Neural crest cell (in vitro differentiated cells): ENCODE data around the gene HPD. TPM values are rescaled to one million over a fixed set of nuclear protein-coding genes. Genes with fewer than 3 reads are reported as not detected.
A peak's percentile ranks its signal among the peaks of the same experiment; 100 is the strongest.
"Not testable (repeated sequence)": the region's sequence is repeated elsewhere in the genome, so short reads cannot be mapped to it uniquely, and the experiment has no call there.

Source experiments
- DNase-seq: peaks from one replicate; pipeline ENCODE4 v3.0.0; 2021; ENCODE audit warnings: low read depth, mixed read lengths, low spot score
- H3K27ac Mint-ChIP-seq: one replicate; pipeline ENCODE4 v1.8.0; 2021; ENCODE audit warnings: mild to moderate bottlenecking, mixed read lengths; ENCODE audit not compliant: unreplicated experiment
- H3K27me3 Mint-ChIP-seq: 2 replicates; pipeline ENCODE4 v1.8.0; 2021; ENCODE audit warnings: low read depth, mild to moderate bottlenecking, mixed read lengths
- H3K36me3 Mint-ChIP-seq: 2 replicates; pipeline ENCODE4 v1.8.0; 2021; ENCODE audit warnings: low read depth, mild to moderate bottlenecking, mixed read lengths
- H3K4me1 Mint-ChIP-seq: 2 replicates; pipeline ENCODE4 v1.8.0; 2021; ENCODE audit warnings: mixed read lengths
- H3K4me3 Mint-ChIP-seq: one replicate; pipeline ENCODE4 v1.8.0; 2021; ENCODE audit warnings: mild to moderate bottlenecking, mixed read lengths
- H3K9me3 Mint-ChIP-seq: 2 replicates; pipeline ENCODE4 v1.8.0; 2021; ENCODE audit warnings: mixed read lengths
- CTCF ChIP-seq: fragments of 200-600 bp; sonication (generic); conservative IDR thresholded peaks from 2 replicates; pipeline ENCODE4 v1.5.0; 2021; ENCODE audit warnings: antibody characterized with exemption, mild to moderate bottlenecking
- total RNA-seq: library from RNA; stranded (reverse); gene quantifications from 2 replicates; pipeline ENCODE4 v1.2.1, GENCODE V29; 2021

Gene HPD
- total RNA-seq, 1 donor from 2014 or later: 0.21 TPM

GRCh38 chr12:121888478-121889273 lies 30.0 kb upstream of the HPD start, which contains the start of gene PSMD9:
Gene PSMD9, plus strand, starts transcription at chr12:121888790. Its CDS starts 67 bp downstream, at chr12:121888857.
- H3K27ac Mint-ChIP-seq: peak within 1 kb of the TSS; percentile 99
- peak; percentile 74 for TF ChIP-seq CTCF
- peaks cover 3% of the 10 kb centered on the region for H3K9me3 Mint-ChIP-seq
- H3K27me3 Mint-ChIP-seq: peaks cover 6% of the 10 kb centered on the region
- H3K4me1 Mint-ChIP-seq: peaks cover 32% of the 10 kb centered on the region
- no peaks in the 10 kb centered on the region for H3K36me3 Mint-ChIP-seq
- peak within 1 kb of the TSS; percentile 99 for H3K4me3 Mint-ChIP-seq
- DNase-seq: peak; percentile 99

DNA sequence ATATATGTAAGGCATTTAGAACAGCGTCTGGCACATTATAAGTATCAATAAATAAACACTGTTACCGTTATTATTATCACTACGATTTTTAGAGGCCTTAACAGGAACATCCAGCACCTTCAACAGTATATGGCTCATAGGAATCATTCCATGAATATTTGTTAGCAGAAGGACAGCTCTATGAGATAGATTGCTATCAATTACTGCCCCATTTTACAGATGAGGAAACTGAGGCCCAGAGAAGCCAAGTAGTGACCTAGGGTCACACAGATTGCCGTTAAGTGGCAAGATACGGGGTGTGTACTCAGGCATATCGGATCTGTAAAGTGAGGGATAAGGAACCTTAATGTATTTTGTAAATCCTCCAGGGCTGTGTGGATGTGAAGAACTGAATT lies 29.4 kb upstream of the HPD start:
- peaks cover 12% of the 10 kb centered on the region for H3K27me3 Mint-ChIP-seq
- peaks cover 3% of the 10 kb centered on the region for H3K9me3 Mint-ChIP-seq
- peak; percentile 48 for TF ChIP-seq CTCF
- H3K4me3 Mint-ChIP-seq: peak overlapping the region; percentile 99
- no peak for DNase-seq
- peak overlapping the region; percentile 99 for H3K27ac Mint-ChIP-seq
- H3K4me1 Mint-ChIP-seq: peaks cover 28% of the 10 kb centered on the region
- H3K36me3 Mint-ChIP-seq: no peaks in the 10 kb centered on the region

GRCh38 chr12:121885129-121885528 lies 26.5 kb upstream of the HPD start:
- not testable (repeated sequence) for H3K9me3 Mint-ChIP-seq, H3K36me3 Mint-ChIP-seq, H3K27ac Mint-ChIP-seq, DNase-seq, H3K4me3 Mint-ChIP-seq
- Mint-ChIP-seq H3K4me1 (peaks cover 20% of the 10 kb centered on the region), H3K27me3 (peaks cover 18% of the 10 kb centered on the region)

DNA sequence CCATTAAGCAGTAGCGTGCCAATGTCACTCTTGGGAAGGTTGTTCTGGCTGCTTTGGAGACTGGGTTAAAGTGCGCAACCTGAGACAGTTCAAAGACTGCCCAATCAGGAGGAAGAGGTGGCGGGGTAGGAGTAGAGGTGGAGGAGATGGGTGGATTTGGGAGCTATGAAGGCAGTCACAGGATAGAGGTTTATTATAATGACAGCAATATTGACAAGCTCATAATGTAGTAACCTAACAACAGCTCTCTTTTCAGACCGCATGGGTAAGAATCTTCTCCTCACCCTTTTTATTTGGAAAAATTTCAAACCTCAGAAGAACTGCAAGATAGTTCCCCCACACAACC lies 24.6 kb upstream of the HPD start:
- peaks cover 16% of the 10 kb centered on the region for H3K27me3 Mint-ChIP-seq
- DNase-seq: no peak
- TF ChIP-seq CTCF: no peak
- no peak overlapping the region for H3K4me3 Mint-ChIP-seq
- peaks cover under 1% of the 10 kb centered on the region for H3K9me3 Mint-ChIP-seq
- H3K4me1 Mint-ChIP-seq: peaks cover 2% of the 10 kb centered on the region
- no peak overlapping the region for H3K27ac Mint-ChIP-seq
- no peaks in the 10 kb centered on the region for H3K36me3 Mint-ChIP-seq

GRCh38 chr12:121876080-121876447 lies 17.4 kb upstream of the HPD start:
- not testable (repeated sequence) for H3K27ac Mint-ChIP-seq, H3K9me3 Mint-ChIP-seq, H3K4me1 Mint-ChIP-seq, H3K4me3 Mint-ChIP-seq, H3K27me3 Mint-ChIP-seq, DNase-seq, H3K36me3 Mint-ChIP-seq

- Mint-ChIP-seq H3K9me3 (no peaks in the 10 kb centered on the region), H3K4me3 (no peak overlapping the region), H3K36me3 (no peaks in the 10 kb centered on the region), H3K4me1 (no peaks in the 10 kb centered on the region), H3K27ac (no peak overlapping the region), H3K27me3 (no peaks in the 10 kb centered on the region)
- no peak for TF ChIP-seq CTCF
- DNase-seq: no peak
Observed at GRCh38 chr12:121875582-121875981, 16.9 kb upstream of the HPD start.
